Measurements from ENCODE around the gene OR2C3.
A peak's percentile ranks its signal among the peaks of the same experiment; 100 is the strongest.

The OR2C3 gene

DNA sequence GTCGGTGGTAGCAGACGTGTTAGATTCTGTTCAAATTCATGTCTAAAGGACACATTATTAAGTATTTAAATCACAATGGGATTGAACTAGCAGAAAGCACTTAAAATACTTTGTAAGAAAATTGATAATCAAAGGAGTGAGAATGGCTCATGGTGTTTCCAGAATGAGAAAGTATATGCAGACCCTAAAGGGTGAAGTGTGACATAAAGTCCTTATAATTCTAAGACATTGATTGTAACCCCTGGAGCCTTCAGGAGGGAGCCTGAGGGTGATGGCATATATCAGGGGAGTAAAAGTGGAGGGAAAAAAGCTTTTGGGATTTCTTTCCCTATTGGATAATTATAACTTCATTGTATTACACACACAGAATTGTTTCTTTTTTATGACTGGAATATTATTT, at the start of gene OR2C3:
OR2C3 (minus strand) TSS at position 101 of the 400 bp plus-strand sequence. CDS start 3,929 bp downstream, outside the sequence.
- no peak for DNase-seq (ENCODE audit: low read depth)
- TF ChIP-seq, protein P1, sequence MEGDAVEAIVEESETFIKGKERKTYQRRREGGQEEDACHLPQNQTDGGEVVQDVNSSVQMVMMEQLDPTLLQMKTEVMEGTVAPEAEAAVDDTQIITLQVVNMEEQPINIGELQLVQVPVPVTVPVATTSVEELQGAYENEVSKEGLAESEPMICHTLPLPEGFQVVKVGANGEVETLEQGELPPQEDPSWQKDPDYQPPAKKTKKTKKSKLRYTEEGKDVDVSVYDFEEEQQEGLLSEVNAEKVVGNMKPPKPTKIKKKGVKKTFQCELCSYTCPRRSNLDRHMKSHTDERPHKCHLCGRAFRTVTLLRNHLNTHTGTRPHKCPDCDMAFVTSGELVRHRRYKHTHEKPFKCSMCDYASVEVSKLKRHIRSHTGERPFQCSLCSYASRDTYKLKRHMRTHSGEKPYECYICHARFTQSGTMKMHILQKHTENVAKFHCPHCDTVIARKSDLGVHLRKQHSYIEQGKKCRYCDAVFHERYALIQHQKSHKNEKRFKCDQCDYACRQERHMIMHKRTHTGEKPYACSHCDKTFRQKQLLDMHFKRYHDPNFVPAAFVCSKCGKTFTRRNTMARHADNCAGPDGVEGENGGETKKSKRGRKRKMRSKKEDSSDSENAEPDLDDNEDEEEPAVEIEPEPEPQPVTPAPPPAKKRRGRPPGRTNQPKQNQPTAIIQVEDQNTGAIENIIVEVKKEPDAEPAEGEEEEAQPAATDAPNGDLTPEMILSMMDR (IDR thresholded peaks at IDR 0.05; ENCODE audit: low read depth, low read length, missing control alignments): no peak

DNA sequence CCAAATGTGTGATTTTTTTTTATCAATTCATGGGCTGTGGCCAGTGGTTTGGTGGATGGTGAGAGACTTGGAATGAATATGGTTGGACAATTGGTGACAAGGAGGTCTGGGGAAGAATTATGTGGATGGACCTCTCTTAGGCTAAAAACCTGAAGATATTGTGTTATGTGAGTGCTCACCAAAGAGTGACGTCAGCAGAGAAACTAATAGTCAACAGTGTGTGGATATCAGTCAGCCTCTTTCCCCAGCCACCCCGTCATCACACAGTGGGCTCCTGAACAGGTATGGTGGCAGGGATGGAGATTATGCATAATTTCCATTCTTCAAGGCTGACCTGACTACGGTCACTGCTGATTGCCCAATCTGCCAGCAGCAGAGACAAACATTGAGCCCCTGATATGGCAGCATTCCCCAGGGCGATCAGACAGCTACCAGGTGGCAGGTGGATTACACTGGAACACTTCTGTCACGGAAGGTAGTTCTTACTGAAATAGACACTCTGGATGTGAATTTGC, 42.8 kb upstream of the OR2C3 start:
- H3K4me3 ChIP-seq (ENCODE audit: low read depth, low read length): no peak overlapping the region
- DNase-seq (ENCODE audit: low read depth): no peak
- TF ChIP-seq, protein P1 (IDR thresholded peaks at IDR 0.05; ENCODE audit: low read depth, low read length, missing control alignments): no peak

More for the DNA sequence above, at the start of gene OR2C3:
- H3K4me3 ChIP-seq (ENCODE audit: low read depth, low read length): no peak within 1 kb of the TSS

DNA sequence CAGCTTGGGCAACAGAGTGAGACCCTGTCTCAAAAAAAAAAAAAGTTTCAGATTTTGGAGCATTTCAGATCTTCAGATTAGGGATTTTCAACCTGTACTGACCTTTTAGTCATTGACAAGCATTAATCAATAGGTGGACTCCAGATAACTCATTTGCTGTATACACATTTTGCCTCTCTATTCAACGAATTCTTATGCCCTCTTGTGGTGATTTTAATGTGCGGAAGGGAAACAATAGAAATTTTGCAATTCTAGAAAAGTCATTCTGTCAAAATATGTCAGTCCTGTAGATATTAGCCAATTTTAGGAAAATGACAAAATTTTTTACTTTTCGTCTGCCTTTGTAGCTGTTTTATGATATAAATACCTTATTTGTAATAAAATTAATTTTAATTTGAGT, 40.3 kb upstream of the OR2C3 start:
- DNase-seq (ENCODE audit: low read depth): no peak
- no peak overlapping the region for H3K4me3 ChIP-seq (ENCODE audit: low read depth, low read length)
- TF ChIP-seq, protein P1 (IDR thresholded peaks at IDR 0.05; ENCODE audit: low read depth, low read length, missing control alignments): peak; percentile 48

DNA sequence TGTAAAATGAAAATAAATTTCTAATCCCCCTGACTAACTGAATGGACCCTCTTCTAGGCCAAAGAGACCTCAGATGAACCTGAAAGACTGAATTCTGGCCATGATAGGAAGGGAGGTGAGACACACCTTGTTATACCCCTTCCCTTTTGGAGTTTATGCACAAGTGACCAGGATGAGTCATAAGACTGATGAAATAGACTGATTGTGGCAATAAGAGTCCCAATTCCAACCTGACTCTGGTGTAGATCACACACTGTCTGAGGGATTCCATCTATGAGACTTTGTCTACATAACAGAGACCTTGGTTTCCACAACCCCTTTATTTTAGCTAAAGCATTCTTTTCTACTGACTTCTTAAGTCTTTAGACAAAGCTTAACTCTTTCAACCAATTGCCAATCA, 38.4 kb upstream of the OR2C3 start:
- no peak for DNase-seq (ENCODE audit: low read depth)
- TF ChIP-seq, protein P1 (IDR thresholded peaks at IDR 0.05; ENCODE audit: low read depth, low read length, missing control alignments): no peak

DNA sequence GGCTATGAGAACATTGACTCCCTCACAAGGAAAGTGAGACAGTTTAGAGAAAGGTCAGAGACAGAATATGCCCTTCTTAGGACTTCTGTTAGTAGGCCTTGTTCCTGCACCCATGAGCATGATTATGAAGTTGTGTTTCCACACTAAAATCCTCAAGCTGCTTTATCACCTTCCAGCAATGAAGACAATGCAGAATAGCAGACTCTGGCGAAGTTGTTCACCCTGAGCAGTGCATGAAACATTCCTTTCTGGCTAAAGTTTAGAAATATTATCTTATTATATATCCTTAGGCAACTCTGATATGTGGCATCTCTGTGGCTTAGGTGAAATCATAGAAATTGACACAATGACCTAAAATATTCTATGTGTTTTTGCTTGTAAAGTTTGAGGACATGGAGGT, 38.0 kb upstream of the OR2C3 start:
- H3K4me3 ChIP-seq (ENCODE audit: low read depth, low read length): no peak overlapping the region
- TF ChIP-seq, protein P1 (IDR thresholded peaks at IDR 0.05; ENCODE audit: low read depth, low read length, missing control alignments): no peak
- DNase-seq (ENCODE audit: low read depth): no peak

More for the DNA sequence above, 38.4 kb upstream of the OR2C3 start:
- no peak overlapping the region for H3K4me3 ChIP-seq (ENCODE audit: low read depth, low read length)

DNA sequence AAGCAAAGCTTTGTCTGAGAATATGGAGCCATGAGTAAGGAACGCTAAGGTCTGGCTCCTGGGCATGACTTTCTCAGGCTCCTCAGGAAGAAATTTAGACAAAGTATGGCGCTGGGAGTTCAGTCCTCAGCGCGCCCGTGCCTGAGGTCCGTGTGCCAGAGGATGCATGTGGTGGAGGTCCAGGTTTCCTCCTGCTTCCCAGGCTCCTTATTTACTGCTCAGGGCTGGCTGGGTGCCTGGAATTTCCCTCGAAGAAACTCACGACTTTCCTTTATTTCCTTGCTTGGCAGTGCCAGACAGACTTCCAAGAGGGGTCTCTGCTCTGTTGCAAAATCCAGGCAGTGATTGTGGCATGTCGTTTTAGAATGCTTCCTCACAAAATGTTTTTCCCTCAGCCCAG, 26.0 kb upstream of the OR2C3 start:
- DNase-seq (ENCODE audit: low read depth): no peak
- H3K4me3 ChIP-seq (ENCODE audit: low read depth, low read length): no peak overlapping the region
- TF ChIP-seq, protein P1 (IDR thresholded peaks at IDR 0.05; ENCODE audit: low read depth, low read length, missing control alignments): no peak

DNA sequence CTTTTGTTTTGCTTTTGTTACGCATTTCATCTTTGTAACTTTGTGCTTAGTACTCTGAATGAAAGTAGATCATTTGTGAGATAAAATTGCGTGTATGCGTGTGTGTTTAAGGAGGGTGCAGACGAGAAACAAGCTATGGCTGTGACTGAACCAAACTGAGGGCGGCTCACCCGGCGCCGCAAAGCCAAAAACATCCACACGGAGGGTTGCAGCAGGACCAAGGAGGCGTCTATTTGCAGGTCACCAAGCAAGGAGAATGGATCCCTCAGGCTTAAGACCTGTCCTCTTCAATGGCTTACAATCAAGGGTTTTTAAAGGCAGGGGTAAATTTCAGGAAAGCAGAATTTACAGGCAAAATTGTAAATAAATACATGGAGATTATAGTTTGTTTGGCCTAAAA, 25.5 kb upstream of the OR2C3 start:
- no peak overlapping the region for H3K4me3 ChIP-seq (ENCODE audit: low read depth, low read length)

More for the DNA sequence above, 25.5 kb upstream of the OR2C3 start:
- TF ChIP-seq, protein P1 (IDR thresholded peaks at IDR 0.05; ENCODE audit: low read depth, low read length, missing control alignments): no peak
- no peak for DNase-seq (ENCODE audit: low read depth)
